Right lobe of liver (tissue), 4 donors: Measurements from ENCODE around the gene REPS2.

ENCODE experiments used
- CTCF ChIP-seq, 4 donors: fragments of 200-600 bp in 3 of 4; fragments of 450-650 bp in 1 of 4; IDR thresholded peaks; one replicate each; pipeline versions ENCODE4 v1.5.1 to v1.8.0; 2016 to 2022; ENCODE audit warnings: antibody characterized with exemption in 4 of 4, mild to moderate bottlenecking in 2 of 4
- POLR2A ChIP-seq: fragments of 450-650 bp; IDR thresholded peaks from one replicate; pipeline ENCODE4 v1.6.1; 2017; ENCODE audit warnings: antibody characterized with exemption, mild to moderate bottlenecking
- donor health status: DM: no; HTN: no; CAD: no.
- donor health status: DM: no; HTN: no; CAD: no.
- donor health status: DM: no; HTN: yes; CAD: no.

- no peak for TF ChIP-seq CTCF (IDR thresholded peaks at IDR 0.05)
- TF ChIP-seq POLR2A, result no peak
Measured at GRCh38 chrX:17000751-17001150, 54.3 kb downstream of the REPS2 start.
